ENCODE results near the gene ATPAF1. TPM values are rescaled to one million over a fixed set of nuclear protein-coding genes. Genes with fewer than 3 reads are reported as not detected.

The ATPAF1 gene
- total RNA-seq, 1 donor from 2014 or later = 29.8 TPM

DNA sequence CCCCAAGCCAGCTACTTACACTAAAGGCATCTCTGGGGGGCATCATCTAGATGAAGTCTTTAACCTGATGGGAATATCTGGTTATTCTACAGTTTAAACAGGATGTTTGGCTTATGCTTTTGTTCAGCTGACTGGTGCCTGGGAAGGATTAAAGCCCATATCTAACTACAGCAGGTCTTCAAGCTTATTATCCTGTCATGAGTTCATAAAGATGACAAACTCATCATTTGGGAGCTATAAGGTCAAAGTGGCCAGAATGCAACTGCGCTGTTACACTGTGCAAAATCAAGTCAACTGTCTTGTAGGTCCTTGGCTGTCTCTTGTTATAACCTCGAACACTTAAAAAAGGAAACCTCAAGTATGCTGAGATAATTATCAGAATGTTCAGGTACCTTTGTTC lies 33.0 kb downstream of the ATPAF1 start:
- Mint-ChIP-seq H3K4me3 (ENCODE audit: unreplicated experiment) (no peak overlapping the region), H3K36me3 (ENCODE audit: low read depth, unreplicated experiment) (peaks cover 24% of the 10 kb centered on the region), H3K9me3 (ENCODE audit: unreplicated experiment) (no peaks in the 10 kb centered on the region), H3K27ac (ENCODE audit: unreplicated experiment) (no peak overlapping the region), H3K4me1 (ENCODE audit: unreplicated experiment) (no peaks in the 10 kb centered on the region), H3K27me3 (ENCODE audit: unreplicated experiment) (peaks cover 1% of the 10 kb centered on the region)
- DNase-seq (ENCODE audit: low spot score) = no peak
- TF ChIP-seq, protein P1, sequence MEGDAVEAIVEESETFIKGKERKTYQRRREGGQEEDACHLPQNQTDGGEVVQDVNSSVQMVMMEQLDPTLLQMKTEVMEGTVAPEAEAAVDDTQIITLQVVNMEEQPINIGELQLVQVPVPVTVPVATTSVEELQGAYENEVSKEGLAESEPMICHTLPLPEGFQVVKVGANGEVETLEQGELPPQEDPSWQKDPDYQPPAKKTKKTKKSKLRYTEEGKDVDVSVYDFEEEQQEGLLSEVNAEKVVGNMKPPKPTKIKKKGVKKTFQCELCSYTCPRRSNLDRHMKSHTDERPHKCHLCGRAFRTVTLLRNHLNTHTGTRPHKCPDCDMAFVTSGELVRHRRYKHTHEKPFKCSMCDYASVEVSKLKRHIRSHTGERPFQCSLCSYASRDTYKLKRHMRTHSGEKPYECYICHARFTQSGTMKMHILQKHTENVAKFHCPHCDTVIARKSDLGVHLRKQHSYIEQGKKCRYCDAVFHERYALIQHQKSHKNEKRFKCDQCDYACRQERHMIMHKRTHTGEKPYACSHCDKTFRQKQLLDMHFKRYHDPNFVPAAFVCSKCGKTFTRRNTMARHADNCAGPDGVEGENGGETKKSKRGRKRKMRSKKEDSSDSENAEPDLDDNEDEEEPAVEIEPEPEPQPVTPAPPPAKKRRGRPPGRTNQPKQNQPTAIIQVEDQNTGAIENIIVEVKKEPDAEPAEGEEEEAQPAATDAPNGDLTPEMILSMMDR (IDR thresholded peaks at IDR 0.05; ENCODE audit: unreplicated experiment) = no peak

DNA sequence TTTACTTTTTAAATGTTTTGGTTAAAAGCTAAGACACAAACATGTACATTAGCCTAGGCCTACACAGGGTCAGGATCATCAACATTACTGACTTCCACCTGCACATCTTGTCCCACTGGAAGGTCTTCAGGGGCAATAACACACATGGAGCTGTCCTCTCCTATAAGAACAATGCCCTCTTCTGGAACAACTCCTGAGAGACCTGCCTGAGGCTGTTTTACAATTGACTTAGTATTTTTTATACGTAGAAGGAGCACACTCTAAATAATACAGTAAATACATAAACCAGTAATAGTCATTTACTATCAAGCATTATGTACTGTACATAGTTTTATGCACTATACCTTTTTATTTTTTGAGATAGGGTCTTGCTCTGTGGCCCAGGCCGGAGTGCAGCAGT lies 37.4 kb downstream of the ATPAF1 start:
- Mint-ChIP-seq H3K9me3 (ENCODE audit: unreplicated experiment) (no peaks in the 10 kb centered on the region), H3K36me3 (ENCODE audit: low read depth, unreplicated experiment) (peaks cover 7% of the 10 kb centered on the region), H3K27ac (ENCODE audit: unreplicated experiment) (no peak overlapping the region), H3K27me3 (ENCODE audit: unreplicated experiment) (no peaks in the 10 kb centered on the region), H3K4me1 (ENCODE audit: unreplicated experiment) (no peaks in the 10 kb centered on the region), H3K4me3 (ENCODE audit: unreplicated experiment) (no peak overlapping the region)
- TF ChIP-seq, protein P1 (IDR thresholded peaks at IDR 0.05; ENCODE audit: unreplicated experiment) = no peak
- no peak for DNase-seq (ENCODE audit: low spot score)

DNA sequence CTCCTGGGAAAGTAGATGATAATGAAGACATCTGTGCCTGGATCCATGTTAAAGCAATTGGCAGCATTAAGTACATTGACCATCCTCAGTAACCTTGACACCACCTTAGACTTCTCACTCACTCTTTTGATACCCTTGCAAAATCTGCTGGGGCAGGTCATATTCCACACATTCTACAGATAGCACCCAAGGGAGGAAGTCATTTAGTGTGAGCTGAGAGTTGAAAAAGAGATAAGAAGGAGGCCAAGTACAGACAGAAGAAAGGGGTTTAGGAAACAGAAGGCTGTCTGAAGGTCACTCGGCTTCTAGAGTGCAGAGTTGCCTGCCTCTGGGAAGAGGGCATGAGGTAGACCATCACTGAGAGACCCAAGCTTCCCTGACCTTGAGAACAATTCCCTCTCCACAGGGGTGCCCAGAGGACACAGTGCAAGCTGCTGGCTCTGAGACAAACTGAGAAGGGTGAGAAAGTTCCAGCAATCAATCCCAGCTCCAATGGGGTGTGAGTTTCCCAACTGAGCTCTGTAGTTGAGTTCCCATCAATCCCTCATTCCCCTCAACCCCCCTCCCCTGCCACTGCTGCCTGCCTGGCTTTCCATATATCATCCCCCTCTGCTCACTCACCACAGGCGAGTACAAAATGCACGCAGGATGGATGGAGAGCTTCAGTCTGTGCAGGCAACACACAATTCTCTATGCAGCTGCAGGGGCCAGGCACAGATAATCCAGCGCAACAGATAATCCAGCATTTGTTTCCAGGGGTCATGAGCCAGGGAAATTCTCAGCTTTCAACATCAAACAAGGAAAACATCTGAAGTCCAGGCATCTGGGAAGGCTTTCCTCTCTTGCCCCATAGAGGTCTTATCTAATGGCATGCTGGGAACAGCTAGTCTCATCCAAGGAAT lies 44.2 kb downstream of the ATPAF1 start:
- Mint-ChIP-seq H3K4me3 (ENCODE audit: unreplicated experiment) (no peak overlapping the region), H3K27ac (ENCODE audit: unreplicated experiment) (no peak overlapping the region), H3K27me3 (ENCODE audit: unreplicated experiment) (peaks cover 2% of the 10 kb centered on the region), H3K36me3 (ENCODE audit: low read depth, unreplicated experiment) (no peaks in the 10 kb centered on the region), H3K9me3 (ENCODE audit: unreplicated experiment) (no peaks in the 10 kb centered on the region), H3K4me1 (ENCODE audit: unreplicated experiment) (peaks cover 3% of the 10 kb centered on the region)
- no peak for DNase-seq (ENCODE audit: low spot score)
- TF ChIP-seq, protein P1 (IDR thresholded peaks at IDR 0.05; ENCODE audit: unreplicated experiment) = no peak

DNA sequence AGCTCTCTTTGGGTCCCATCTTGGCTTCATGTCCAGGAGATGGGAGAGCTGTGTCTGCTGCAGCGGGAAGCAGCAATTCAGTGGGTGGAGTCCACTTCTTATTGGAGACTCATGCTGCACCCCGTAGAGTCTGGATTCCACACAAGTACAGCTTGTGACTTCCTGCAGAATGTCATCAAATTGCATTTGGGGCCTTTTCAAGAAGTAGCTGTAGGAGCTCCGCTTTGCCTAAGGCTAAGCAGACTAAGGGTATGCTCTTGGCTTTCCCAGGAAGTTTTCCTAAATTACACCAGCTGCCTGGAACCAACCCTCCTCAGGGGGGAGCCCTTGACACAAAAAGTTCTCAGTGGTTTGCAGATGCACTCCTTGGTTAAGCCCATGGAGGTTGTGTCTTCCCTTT lies 45.8 kb downstream of the ATPAF1 start:
- peak; percentile 49 for DNase-seq (ENCODE audit: low spot score)
- Mint-ChIP-seq H3K36me3 (ENCODE audit: low read depth, unreplicated experiment) (no peaks in the 10 kb centered on the region), H3K4me3 (ENCODE audit: unreplicated experiment) (no peak overlapping the region), H3K4me1 (ENCODE audit: unreplicated experiment) (peaks cover 16% of the 10 kb centered on the region), H3K9me3 (ENCODE audit: unreplicated experiment) (no peaks in the 10 kb centered on the region), H3K27me3 (ENCODE audit: unreplicated experiment) (peaks cover 6% of the 10 kb centered on the region), H3K27ac (ENCODE audit: unreplicated experiment) (no peak overlapping the region)
- TF ChIP-seq, protein P1 (IDR thresholded peaks at IDR 0.05; ENCODE audit: unreplicated experiment) = peak; percentile 42

DNA sequence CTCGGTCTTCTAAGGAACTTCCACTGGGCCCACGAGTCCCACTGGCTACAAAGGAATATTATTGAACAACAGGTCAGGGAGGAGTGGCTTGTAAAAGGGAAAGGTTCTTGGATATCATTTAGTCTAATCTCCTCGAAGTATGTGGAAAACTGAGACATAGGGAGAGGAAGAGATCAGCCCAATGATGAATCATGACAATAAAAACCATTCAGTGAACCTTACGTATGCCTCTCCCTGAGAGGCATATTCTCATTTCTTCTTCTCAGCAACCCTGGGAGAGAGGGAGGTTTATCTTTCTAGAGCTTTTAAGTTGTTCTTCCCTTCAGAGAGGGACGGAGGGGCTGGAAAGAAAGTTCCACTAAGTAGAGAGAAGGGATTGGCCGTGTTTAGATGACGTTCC lies 46.2 kb downstream of the ATPAF1 start:
- H3K4me3 Mint-ChIP-seq (ENCODE audit: unreplicated experiment) = no peak overlapping the region
- H3K36me3 Mint-ChIP-seq (ENCODE audit: low read depth, unreplicated experiment) = no peaks in the 10 kb centered on the region
- TF ChIP-seq, protein P1 (IDR thresholded peaks at IDR 0.05; ENCODE audit: unreplicated experiment) = no peak
- H3K27ac Mint-ChIP-seq (ENCODE audit: unreplicated experiment) = no peak overlapping the region
- H3K27me3 Mint-ChIP-seq (ENCODE audit: unreplicated experiment) = peaks cover 9% of the 10 kb centered on the region
- H3K9me3 Mint-ChIP-seq (ENCODE audit: unreplicated experiment) = no peaks in the 10 kb centered on the region
- no peak for DNase-seq (ENCODE audit: low spot score)
- peaks cover 20% of the 10 kb centered on the region for H3K4me1 Mint-ChIP-seq (ENCODE audit: unreplicated experiment)

All from endothelial cell (in vitro differentiated cells).